GM18873 (cell line): Measurements from ENCODE around the gene ADCY7.

Experiments
- ATAC-seq: cut with Tn5 transposase; IDR thresholded peaks from one replicate; pipeline ENCODE4 v1.9.1; 2021; ENCODE audit warnings: mild to moderate bottlenecking, moderate library complexity, moderate number of reproducible peaks; ENCODE audit not compliant: unreplicated experiment, low FRiP score

ADCY7 gene

GRCh38 chr16:50279504-50279865 is 13.1 kb downstream of the ADCY7 start:
- no peak for ATAC-seq

GRCh38 chr16:50280932-50281331 is 14.6 kb downstream of the ADCY7 start:
- no peak for ATAC-seq

- ATAC-seq = no peak
These were observed 15.1 kb downstream of the ADCY7 start for GRCh38 chr16:50281391-50282009.

- ATAC-seq = peak; percentile 96
These were observed 15.7 kb downstream of the ADCY7 start for GRCh38 chr16:50282010-50282538.

GRCh38 chr16:50282955-50283631 is 16.7 kb downstream of the ADCY7 start:
- no peak for ATAC-seq

- ATAC-seq = no peak
These were observed 18.0 kb downstream of the ADCY7 start for GRCh38 chr16:50284131-50284911.

GRCh38 chr16:50285406-50286003 is 19.2 kb downstream of the ADCY7 start:
- no peak for ATAC-seq

GRCh38 chr16:50286681-50287080 is 20.3 kb downstream of the ADCY7 start:
- ATAC-seq = no peak

- ATAC-seq = no peak
These were observed 21.7 kb downstream of the ADCY7 start for GRCh38 chr16:50288026-50288425.

- no peak for ATAC-seq
These were observed 22.6 kb downstream of the ADCY7 start for GRCh38 chr16:50288920-50289319.

GRCh38 chr16:50289950-50290764 is 23.8 kb downstream of the ADCY7 start:
- no peak for ATAC-seq

GRCh38 chr16:50290856-50291255 is 24.5 kb downstream of the ADCY7 start:
- no peak for ATAC-seq

- ATAC-seq = no peak
These were observed 25.6 kb downstream of the ADCY7 start for GRCh38 chr16:50291719-50292565.

GRCh38 chr16:50292566-50292948 is 26.2 kb downstream of the ADCY7 start:
- ATAC-seq = no peak

GRCh38 chr16:50293041-50293783 is 26.9 kb downstream of the ADCY7 start:
- no peak for ATAC-seq

- no peak for ATAC-seq
These were observed 27.9 kb downstream of the ADCY7 start for GRCh38 chr16:50293994-50294855.

- no peak for ATAC-seq
These were observed 28.6 kb downstream of the ADCY7 start for GRCh38 chr16:50294955-50295354.
